Esophagus squamous epithelium (tissue), 5 donors: ENCODE measurements around the gene NRXN3. TPM values are rescaled to one million over a fixed set of nuclear protein-coding genes. Genes with fewer than 3 reads are reported as not detected.

Experiments
- DNase-seq: peaks from one replicate; lab custom pipeline; 2025; lab: John Stamatoyannopoulos, UW
- H3K27ac ChIP-seq, 4 donors: fragments of 200-600 bp; sonication (generic); one replicate each; pipeline ENCODE4 v1.5.1; 2016 to 2019; ENCODE audit warnings: mild to moderate bottlenecking in 1 of 4
- H3K27me3 ChIP-seq, 4 donors: fragments of 200-600 bp; sonication (generic); 1 replicate in 3 of 4; 2 replicates in 1 of 4; pipeline versions ENCODE4 v1.5.1 to v1.6.0; 2017 to 2021; ENCODE audit warnings: antibody characterized with exemption in 1 of 4
- H3K36me3 ChIP-seq, 3 donors: fragments of 200-600 bp; sonication (generic); one replicate each; pipeline ENCODE4 v1.5.1; 2016 to 2019
- H3K4me1 ChIP-seq, 3 donors: fragments of 200-600 bp; sonication (generic); one replicate each; pipeline ENCODE4 v1.5.1; 2017 to 2019
- H3K4me3 ChIP-seq, 4 donors: fragments of 200-600 bp; sonication (generic); 1 replicate in 3 of 4; 2 replicates in 1 of 4; pipeline ENCODE4 v1.5.1; 2016 to 2019; ENCODE audit warnings: mild to moderate bottlenecking in 2 of 4, moderate library complexity in 1 of 4
- H3K9me3 ChIP-seq, 3 donors: fragments of 200-600 bp; sonication (generic); one replicate each; pipeline ENCODE4 v1.5.1; 2016 to 2019
- CTCF ChIP-seq, 6 experiments: fragments of 450-650 bp in 4 of 6; fragments of 200-600 bp in 2 of 6; sonication (generic) in 2 of 6; IDR thresholded peaks; one replicate each; pipeline ENCODE4 v1.5.1; 2016 to 2019; ENCODE audit warnings: antibody characterized with exemption in 6 of 6, mild to moderate bottlenecking in 4 of 6, moderate library complexity in 4 of 6
- POLR2A ChIP-seq, 4 donors: fragments of 450-650 bp; IDR thresholded peaks; one replicate each; pipeline ENCODE4 v1.6.1; 2017; ENCODE audit warnings: antibody characterized with exemption in 4 of 4, mild to moderate bottlenecking in 4 of 4, moderate library complexity in 3 of 4
- WGBS, 2 donors: methylation state at CpG; one replicate each; pipeline ENCODE4 v1.1.5; 2018; 5-methylcytosine and 5-hydroxymethylcytosine counted together
- intact Hi-C: fragments of 100-400 bp; cut with DNase I; formaldehyde crosslinking; loops from one replicate; pipeline ENCODE4 v1.15.0; 2022
- total RNA-seq, 4 donors: library from RNA; depleted of rRNA; stranded (reverse); fragments of >200 nt; gene quantifications; one replicate each; pipeline ENCODE4 v1.1.0, GENCODE V29; 2016
- donor health status: DM: yes; HTN: yes; CAD: no.

The NRXN3 gene
- total RNA-seq, 4 donors from 2014 or later, result 0.30 to 15.8 (median 1.5) TPM

GRCh38 chr14:79251278-79251677 is 1081.1 kb downstream of the NRXN3 start:
- TF ChIP-seq CTCF (IDR thresholded peaks at IDR 0.05) (no peak), POLR2A (IDR thresholded peaks at IDR 0.05) (no peak)
- Histone ChIP-seq H3K36me3 (no peaks in the 10 kb centered on the region), H3K27me3 (no peaks in the 10 kb centered on the region), H3K27ac (no peak overlapping the region), H3K9me3 (no peaks in the 10 kb centered on the region), H3K4me3 (no peak overlapping the region), H3K4me1 (no peaks in the 10 kb centered on the region)
- WGBS, 2 donors, result 76 to 79% methylated on average over 4 of the region's 4 CpGs
- intact Hi-C loops, result no loop called here
- no peak for DNase-seq

DNA sequence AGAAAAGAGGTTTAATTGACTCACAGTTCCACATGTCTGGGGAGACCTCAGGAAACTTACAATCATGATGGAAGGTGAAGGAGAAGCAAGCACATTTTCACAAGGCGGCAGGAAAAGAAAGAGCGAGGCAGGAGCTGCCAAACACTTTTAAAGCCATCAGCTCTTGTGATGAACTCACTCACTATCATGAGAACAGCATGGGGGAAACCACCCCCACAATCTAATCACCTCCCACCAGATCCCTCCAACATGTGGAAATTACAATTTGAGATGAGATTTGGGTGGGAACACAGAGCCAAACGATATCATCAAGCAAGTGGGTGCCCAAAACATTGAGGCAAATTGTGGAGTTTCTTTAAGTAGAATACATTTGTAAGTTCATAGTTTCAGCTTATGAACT is 1083.4 kb downstream of the NRXN3 start:
- DNase-seq, result no peak
- H3K27me3 ChIP-seq, result no peaks in the 10 kb centered on the region
- WGBS, 2 donors, result 71 to 81% methylated on average over 3 of the region's 3 CpGs
- TF ChIP-seq CTCF (IDR thresholded peaks at IDR 0.05) (no peak), POLR2A (IDR thresholded peaks at IDR 0.05) (no peak)
- no peaks in the 10 kb centered on the region for H3K36me3 ChIP-seq
- intact Hi-C loops, result no loop called here
- H3K27ac ChIP-seq, result no peak overlapping the region
- H3K9me3 ChIP-seq, result no peaks in the 10 kb centered on the region
- no peaks in the 10 kb centered on the region for H3K4me1 ChIP-seq
- H3K4me3 ChIP-seq, result no peak overlapping the region

DNA sequence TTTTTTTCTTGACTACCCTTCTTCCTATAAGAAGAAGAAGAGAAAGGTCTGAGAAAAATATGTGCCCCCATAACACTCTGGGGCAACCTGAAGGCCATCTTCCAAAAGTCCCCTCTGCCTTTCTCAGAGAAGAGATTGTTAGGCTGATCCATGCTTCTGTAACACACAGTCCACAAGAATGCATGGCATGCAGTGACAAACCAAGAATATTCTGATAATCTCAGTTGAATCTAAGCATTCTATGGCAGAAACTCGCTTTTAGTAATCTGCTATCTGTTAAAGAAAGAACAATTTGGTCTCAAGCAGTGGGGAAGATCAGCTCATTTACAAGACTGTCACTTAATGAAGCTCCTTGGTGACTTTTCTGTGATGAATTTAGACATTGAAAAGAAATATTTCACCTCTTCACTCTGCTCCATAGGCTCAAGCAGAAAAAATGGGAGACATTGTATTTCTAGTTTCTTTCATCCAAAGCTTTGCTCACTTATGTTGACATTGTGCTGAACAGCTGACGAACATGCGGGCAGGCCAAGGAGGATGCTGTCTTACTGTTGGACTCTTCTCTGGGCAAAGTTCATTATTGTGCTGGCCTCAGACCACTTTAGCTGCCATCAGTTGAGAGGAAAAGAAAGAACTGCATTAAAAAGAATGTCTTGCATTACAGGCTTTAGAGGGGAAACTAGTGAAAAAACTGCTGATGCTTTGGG is 1084.0 kb downstream of the NRXN3 start:
- intact Hi-C loops, result no loop called here
- Histone ChIP-seq H3K4me1 (no peaks in the 10 kb centered on the region), H3K4me3 (no peak overlapping the region), H3K9me3 (no peaks in the 10 kb centered on the region), H3K27ac (no peak overlapping the region), H3K27me3 (no peaks in the 10 kb centered on the region), H3K36me3 (no peaks in the 10 kb centered on the region)
- TF ChIP-seq POLR2A (IDR thresholded peaks at IDR 0.05) (no peak), CTCF (IDR thresholded peaks at IDR 0.05) (no peak)
- whole genome bisulfite sequencing, 2 donors, result 42 to 51% methylated on average over 3 of the region's 3 CpGs
- no peak for DNase-seq

DNA sequence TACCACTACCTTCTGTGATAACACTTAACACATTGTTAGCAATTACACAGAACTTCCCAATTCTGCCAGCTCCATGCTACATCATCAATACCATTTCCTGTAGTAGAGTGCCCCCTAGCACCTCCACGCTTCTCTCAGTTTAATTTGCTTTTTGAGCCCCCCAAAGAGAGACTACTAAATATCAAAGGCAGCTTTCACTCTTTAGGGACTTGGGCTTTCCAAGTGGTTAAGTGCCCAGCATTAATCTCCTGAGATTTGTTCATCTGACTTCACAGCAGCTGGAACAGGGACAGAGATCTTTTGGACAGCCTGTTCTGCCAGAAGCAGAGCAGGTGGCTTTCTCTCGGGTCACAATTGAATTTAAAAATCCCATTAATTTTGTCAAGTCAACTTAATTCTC is 1086.2 kb downstream of the NRXN3 start:
- H3K27me3 ChIP-seq, result no peaks in the 10 kb centered on the region
- DNase-seq, result no peak
- H3K4me1 ChIP-seq, result no peaks in the 10 kb centered on the region
- TF ChIP-seq CTCF (IDR thresholded peaks at IDR 0.05), result no peak
- no peak for TF ChIP-seq POLR2A (IDR thresholded peaks at IDR 0.05)
- H3K36me3 ChIP-seq, result no peaks in the 10 kb centered on the region
- no peaks in the 10 kb centered on the region for H3K9me3 ChIP-seq
- intact Hi-C loops, result no loop called here
- WGBS, 2 donors, result 40 to 62% methylated on average over 2 of the region's 2 CpGs
- no peak overlapping the region for H3K27ac ChIP-seq
- H3K4me3 ChIP-seq, result no peak overlapping the region

- no peaks in the 10 kb centered on the region for H3K36me3 ChIP-seq
- TF ChIP-seq POLR2A (IDR thresholded peaks at IDR 0.05) (no peak), CTCF (IDR thresholded peaks at IDR 0.05) (no peak)
These were observed 1090.2 kb downstream of the NRXN3 start for GRCh38 chr14:79260406-79260805.

More at GRCh38 chr14:79260406-79260805, 1090.2 kb downstream of the NRXN3 start:
- H3K9me3 ChIP-seq, result no peaks in the 10 kb centered on the region
- WGBS, 2 donors, result 77 to 80% methylated on average over 3 of the region's 3 CpGs
- intact Hi-C loops, result no loop called here
- H3K4me1 ChIP-seq, result no peaks in the 10 kb centered on the region
- H3K4me3 ChIP-seq, result no peak overlapping the region
- no peak overlapping the region for H3K27ac ChIP-seq
- no peaks in the 10 kb centered on the region for H3K27me3 ChIP-seq
- DNase-seq, result no peak
